Body of pancreas (tissue), 4 donors: Measurements from ENCODE around the gene LRRC8C.

ENCODE experiments used
- POLR2A ChIP-seq, 3 donors: fragments of 450-650 bp; IDR thresholded peaks; one replicate each; pipeline ENCODE4 v1.6.1; 2016; ENCODE audit warnings: antibody characterized with exemption in 3 of 3, mild to moderate bottlenecking in 2 of 3
- TF ChIP-seq, protein P1 (sequence below), 7 experiments: fragments of 450-650 bp in 4 of 7; fragments of 200-600 bp in 3 of 7; sonication (generic) in 3 of 7; IDR thresholded peaks; one replicate each; pipeline ENCODE4 v1.5.1; 2016 to 2019; ENCODE audit warnings: antibody characterized with exemption in 7 of 7

GRCh38 chr1:89669441-89669840 is 36.5 kb downstream of the LRRC8C start:
- no peak for TF ChIP-seq POLR2A (IDR thresholded peaks at IDR 0.05)
- TF ChIP-seq, protein P1, sequence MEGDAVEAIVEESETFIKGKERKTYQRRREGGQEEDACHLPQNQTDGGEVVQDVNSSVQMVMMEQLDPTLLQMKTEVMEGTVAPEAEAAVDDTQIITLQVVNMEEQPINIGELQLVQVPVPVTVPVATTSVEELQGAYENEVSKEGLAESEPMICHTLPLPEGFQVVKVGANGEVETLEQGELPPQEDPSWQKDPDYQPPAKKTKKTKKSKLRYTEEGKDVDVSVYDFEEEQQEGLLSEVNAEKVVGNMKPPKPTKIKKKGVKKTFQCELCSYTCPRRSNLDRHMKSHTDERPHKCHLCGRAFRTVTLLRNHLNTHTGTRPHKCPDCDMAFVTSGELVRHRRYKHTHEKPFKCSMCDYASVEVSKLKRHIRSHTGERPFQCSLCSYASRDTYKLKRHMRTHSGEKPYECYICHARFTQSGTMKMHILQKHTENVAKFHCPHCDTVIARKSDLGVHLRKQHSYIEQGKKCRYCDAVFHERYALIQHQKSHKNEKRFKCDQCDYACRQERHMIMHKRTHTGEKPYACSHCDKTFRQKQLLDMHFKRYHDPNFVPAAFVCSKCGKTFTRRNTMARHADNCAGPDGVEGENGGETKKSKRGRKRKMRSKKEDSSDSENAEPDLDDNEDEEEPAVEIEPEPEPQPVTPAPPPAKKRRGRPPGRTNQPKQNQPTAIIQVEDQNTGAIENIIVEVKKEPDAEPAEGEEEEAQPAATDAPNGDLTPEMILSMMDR (IDR thresholded peaks at IDR 0.05): no peak
